A549 (cell line): ENCODE results near the gene ZFX. TPM values are rescaled to one million over a fixed set of nuclear protein-coding genes. Genes with fewer than 3 reads are reported as not detected.

Experiments
- ATAC-seq, 2 experiments: fragments of 200-7000 bp in 1 of 2; fragments of >200 bp in 1 of 2; cut with Nextera tagmentation in 1 of 2; cut with Tn5 transposase in 1 of 2; 3 replicates each; pipeline versions ENCODE4 v1.8.0 to v1.9.1; 2018 to 2020; ENCODE audit warnings: mild to moderate bottlenecking in 1 of 2, moderate library complexity in 1 of 2
- CTCF ChIA-PET: fragments of 300-600 bp; sonication (Branson Sonifier 250); formaldehyde crosslinking; extraction: SDS; loops from one replicate; lab custom pipeline; 2021; ENCODE audit warnings: antibody characterized with exemption, inconsistent platforms; lab: Yijun Ruan, JAX
- POLR2A ChIA-PET: fragments of 350-600 bp; formaldehyde crosslinking; extraction: SDS; loops from one replicate; lab custom pipeline; 2021; ENCODE audit warnings: antibody characterized with exemption, inconsistent platforms; lab: Yijun Ruan, JAX
- DNase-seq, 2 experiments: peaks; one replicate each; pipeline versions ENCODE4 v3.0.0 to v3.0.0-alpha.2; 2011 to 2016; ENCODE audit warnings: low read depth in 1 of 2, low spot score in 1 of 2
- FAIRE-seq: peaks from 2 replicates; lab custom pipeline; 2011; peaks lifted over from hg19 to GRCh38; lab: Jason Lieb, UNC
- H3K27ac ChIP-seq, 2 experiments: fragments of >200 bp; sonication (Bioruptor Twin); formaldehyde crosslinking; 3 replicates each; pipeline ENCODE4 v1.5.1; 2016 to 2017
- H3K4me1 ChIP-seq: fragments of >200 bp; sonication (Bioruptor Twin); formaldehyde crosslinking; 3 replicates; pipeline ENCODE4 v1.6.1; 2016
- H3K4me2 ChIP-seq: fragments of >200 bp; sonication (Bioruptor Twin); formaldehyde crosslinking; 3 replicates; pipeline ENCODE4 v1.6.1; 2016
- H3K4me3 ChIP-seq: fragments of >200 bp; sonication (Bioruptor Twin); formaldehyde crosslinking; 3 replicates; pipeline ENCODE4 v1.5.1; 2016
- H3K9me3 ChIP-seq: fragments of >200 bp; sonication (Bioruptor Twin); formaldehyde crosslinking; 3 replicates; pipeline ENCODE4 v1.6.1; 2016
- BHLHE40 ChIP-seq: IDR thresholded peaks from 2 replicates; pipeline ENCODE4 v1.6.1; 2012; ENCODE audit warnings: low read depth, low read length, inconsistent platforms
- CEBPB ChIP-seq, 2 experiments: fragments of >200 bp in 1 of 2; sonication (Bioruptor Twin) in 1 of 2; formaldehyde crosslinking in 1 of 2; IDR thresholded peaks; 2 replicates each; pipeline ENCODE4 v1.6.1; 2012 to 2016
- CHD2 ChIP-seq: fragments of 150-350 bp; IDR thresholded peaks from 2 replicates; pipeline ENCODE4 v1.6.1; 2014; ENCODE audit warnings: low read length; ENCODE audit not compliant: partially characterized antibody
- CTCF ChIP-seq: fragments of >200 bp; sonication (Bioruptor Twin); formaldehyde crosslinking; IDR thresholded peaks from 3 replicates; pipeline ENCODE4 v1.5.1; 2016
- E2F6 ChIP-seq: IDR thresholded peaks from 2 replicates; pipeline ENCODE4 v1.6.1; 2012; ENCODE audit warnings: low read depth, borderline replicate concordance
- EHF ChIP-seq: fragments of 250-450 bp; sonication (Bioruptor Pico); IDR thresholded peaks from 2 replicates; pipeline ENCODE4 v1.5.0; 2020; ENCODE audit warnings: mild to moderate bottlenecking
- EP300 ChIP-seq, 2 experiments: fragments of >200 bp; sonication (Bioruptor Twin); formaldehyde crosslinking; IDR thresholded peaks; 2 replicates in 1 of 2; 3 replicates in 1 of 2; pipeline ENCODE4 v1.6.1; 2016 to 2017
- ESRRA ChIP-seq: fragments of 150-350 bp; IDR thresholded peaks from 2 replicates; pipeline ENCODE4 v1.6.1; 2014; ENCODE audit warnings: mild to moderate bottlenecking, low read length, borderline replicate concordance
- FOSB ChIP-seq: fragments of 250-450 bp; sonication (Bioruptor Pico); IDR thresholded peaks from 2 replicates; pipeline ENCODE4 v1.5.0; 2020; ENCODE audit warnings: mild to moderate bottlenecking, moderate library complexity
- FOSL2 ChIP-seq, 2 experiments: fragments of 450-650 bp in 1 of 2; fragments of >200 bp in 1 of 2; sonication (Bioruptor Twin) in 1 of 2; formaldehyde crosslinking; IDR thresholded peaks; 2 replicates each; pipeline versions ENCODE4 v1.5.0 to v1.6.1; 2016 to 2020; ENCODE audit warnings: mild to moderate bottlenecking in 1 of 2, moderate library complexity in 1 of 2
- FOXS1 ChIP-seq: fragments of 250-450 bp; sonication (Bioruptor Pico); IDR thresholded peaks from 2 replicates; pipeline ENCODE4 v1.5.0; 2020; ENCODE audit warnings: mild to moderate bottlenecking, moderate library complexity
- GATA3 ChIP-seq: IDR thresholded peaks from 2 replicates; pipeline ENCODE4 v1.6.1; 2012; ENCODE audit warnings: borderline replicate concordance
- HDAC2 ChIP-seq: fragments of 200-600 bp; sonication (generic); IDR thresholded peaks from 2 replicates; pipeline ENCODE4 v1.6.1; 2016
- HEYL ChIP-seq: fragments of 250-450 bp; sonication (Bioruptor Pico); IDR thresholded peaks from 2 replicates; pipeline ENCODE4 v1.8.0; 2021; ENCODE audit warnings: mild to moderate bottlenecking, moderate library complexity
- HOXB13 ChIP-seq: fragments of 250-450 bp; sonication (Bioruptor Pico); IDR thresholded peaks from 2 replicates; pipeline ENCODE4 v1.5.0; 2020; ENCODE audit warnings: low read depth, mild to moderate bottlenecking, moderate library complexity
- JUN ChIP-seq, 2 experiments: fragments of >200 bp; sonication (Bioruptor Twin); formaldehyde crosslinking; IDR thresholded peaks; 2 replicates in 1 of 2; 3 replicates in 1 of 2; pipeline ENCODE4 v1.6.1; 2016 to 2017
- JUNB ChIP-seq: fragments of >200 bp; sonication (Bioruptor Twin); formaldehyde crosslinking; IDR thresholded peaks from 2 replicates; pipeline ENCODE4 v1.6.1; 2016
- KDM1A ChIP-seq: fragments of 200-600 bp; sonication (generic); IDR thresholded peaks from 2 replicates; pipeline ENCODE4 v1.6.1; 2016; ENCODE audit warnings: low read depth, mild to moderate bottlenecking
- MAFK ChIP-seq: fragments of 450-650 bp; IDR thresholded peaks from 2 replicates; pipeline ENCODE4 v1.6.1; 2014; ENCODE audit not compliant: partially characterized antibody
- MAX ChIP-seq: IDR thresholded peaks from 2 replicates; pipeline ENCODE4 v1.6.1; 2012
- NFE2L2 ChIP-seq: fragments of 150-350 bp; conservative IDR thresholded peaks from 2 replicates; pipeline ENCODE4 v1.6.1; 2014; ENCODE audit warnings: low read length
- PBX3 ChIP-seq: IDR thresholded peaks from 2 replicates; pipeline ENCODE4 v1.6.1; 2012
- POLR2A ChIP-seq: IDR thresholded peaks from 2 replicates; pipeline ENCODE4 v1.6.1; 2012; ENCODE audit warnings: mild to moderate bottlenecking, low read length
- RAD21 ChIP-seq, 2 experiments: fragments of >200 bp in 1 of 2; sonication (Bioruptor Twin) in 1 of 2; formaldehyde crosslinking in 1 of 2; IDR thresholded peaks in 1 of 2; conservative IDR thresholded peaks in 1 of 2; 2 replicates in 1 of 2; 3 replicates in 1 of 2; pipeline ENCODE4 v1.6.1; 2012 to 2018; ENCODE audit warnings: inconsistent platforms in 1 of 2
- RARB ChIP-seq: fragments of 250-450 bp; sonication (Bioruptor Pico); IDR thresholded peaks from 2 replicates; pipeline ENCODE4 v1.8.0; 2021; ENCODE audit warnings: mild to moderate bottlenecking, moderate library complexity
- SREBF2 ChIP-seq: fragments of 450-650 bp; IDR thresholded peaks from 2 replicates; pipeline ENCODE4 v1.6.1; 2014; ENCODE audit warnings: mild to moderate bottlenecking, moderate library complexity
- TP53 ChIP-seq: fragments of 250-450 bp; sonication (Bioruptor Pico); IDR thresholded peaks from 2 replicates; pipeline ENCODE4 v1.5.0; 2021; ENCODE audit warnings: mild to moderate bottlenecking, moderate library complexity
- USF2 ChIP-seq: fragments of 450-650 bp; IDR thresholded peaks from 2 replicates; pipeline ENCODE4 v1.6.1; 2014; ENCODE audit warnings: antibody characterized with exemption
- ZC3H11A ChIP-seq: fragments of 450-650 bp; IDR thresholded peaks from 2 replicates; pipeline ENCODE4 v1.6.1; 2014; ENCODE audit warnings: antibody characterized with exemption, mild to moderate bottlenecking
- ZNF302 ChIP-seq: fragments of 250-450 bp; sonication (Bioruptor Pico); IDR thresholded peaks from 2 replicates; pipeline ENCODE4 v1.9.0; 2021; ENCODE audit warnings: inconsistent platforms, mild to moderate bottlenecking, moderate library complexity
- WGBS: methylation state at CpG from one replicate; pipeline ENCODE4 v1.1.6; 2017; ENCODE audit errors: missing lambda C conversion rate; 5-methylcytosine and 5-hydroxymethylcytosine counted together
- polyA plus RNA-seq, 4 experiments: library from polyadenylated mRNA; depleted of rRNA in 3 of 4; stranded (reverse); fragments of >200 nt; fragmentation: RNase III in 1 of 4; extraction: RNeasy Plus Mini Kit Qiagen cat#74134 plus additional on column Dnase treatment in 1 of 4; gene quantifications; 2 replicates in 3 of 4; 3 replicates in 1 of 4; pipeline ENCODE4 v1.2.3, GENCODE V29; 2011 to 2017

ZFX gene
- polyA plus RNA-seq, 2 of the 4 experiments (the other 2 are of a cell fraction), result 18.1 to 30.1 TPM

- Histone ChIP-seq H3K4me1 (peaks cover 39% of the 10 kb centered on the region), H3K4me3 (no peak overlapping the region), H3K9me3 (no peaks in the 10 kb centered on the region), H3K4me2 (no peak overlapping the region; the same call in 2 of the 3 replicates), H3K27ac (peak overlapping the region; percentile 98 to 100)
- TF ChIP-seq TP53, result no peak
- no peak for TF ChIP-seq FOSL2 (IDR thresholded peaks at IDR 0.05)
- TF ChIP-seq FOSL2 (CRISPR knock-in tag; IDR thresholded peaks at IDR 0.05), result no peak
- no peak for TF ChIP-seq KDM1A
- no peak for TF ChIP-seq RAD21 (conservative IDR thresholded peaks at IDR 0.05 in 1 of 2, IDR thresholded peaks at IDR 0.05 in 1 of 2)
- TF ChIP-seq HOXB13 (CRISPR knock-in tag), result no peak
- no peak for TF ChIP-seq RARB (CRISPR knock-in tag)
- no peak for TF ChIP-seq FOSB (CRISPR knock-in tag)
- TF ChIP-seq FOXS1 (CRISPR knock-in tag), result no peak
- TF ChIP-seq CHD2, result no peak
- POLR2A ChIA-PET, result no interaction called here
- DNase-seq (no peak), ATAC-seq (no peak), FAIRE-seq (no peak)
- 82% methylated on average over 4 of the region's 6 CpGs for whole genome bisulfite sequencing
- CTCF ChIA-PET, result interaction anchor here (0.6 to 1.2 kb wide), 2 partner anchors 13 to 17 kb away, joined by 3 to 4 read pairs; no protein-coding TSS in a partner anchor
Measured at GRCh38 chrX:24144528-24144927, 5.0 kb upstream of the ZFX start.

GRCh38 chrX:24145303-24146186, 4.0 kb upstream of the ZFX start:
- CTCF ChIA-PET, result interaction anchor here (0.6 to 1.0 kb wide), 2 partner anchors 64 to 213 kb away, joined by 3 read pairs; no protein-coding TSS in a partner anchor
- DNase-seq (peak; percentile 64 to 76), FAIRE-seq (peak; percentile 94), ATAC-seq (peak in 1 of 2 experiments; percentile 70; a peak in 3 of 6 replicates)
- POLR2A ChIA-PET, result interaction anchor here (0.7 to 1.1 kb wide), 3 partner anchors 61 to 122 kb away, joined by 4 read pairs; no protein-coding TSS in a partner anchor
- TF ChIP-seq USF2 (no peak), E2F6 (no peak), HEYL (CRISPR knock-in tag) (no peak), NFE2L2 (peak; percentile 90), CTCF (no peak), SREBF2 (no peak), GATA3 (peak; percentile 87; the same call in 1 of the 2 replicates), JUN (IDR thresholded peaks at IDR 0.05) (peak in 1 of 2 experiments; percentile 46; a peak in 1 of 5 replicates), KDM1A (no peak), POLR2A (no peak), HDAC2 (no peak), CEBPB (IDR thresholded peaks at IDR 0.05) (peak; percentile 40 to 75; a peak in 3 of 4 replicates), PBX3 (0 out of 2 replicates have a peak, but pooled peaks have one; percentile 45), ZNF302 (CRISPR knock-in tag) (no peak), FOSL2 (IDR thresholded peaks at IDR 0.05) (peak; percentile 39; the same call in 1 of the 2 replicates), FOSL2 (CRISPR knock-in tag; IDR thresholded peaks at IDR 0.05) (peak; percentile 91), MAX (no peak; the same call in 1 of the 2 replicates), ZC3H11A (no peak), FOXS1 (CRISPR knock-in tag) (peak; percentile 77), JUNB (peak; percentile 59; the same call in 1 of the 2 replicates), EHF (CRISPR knock-in tag) (no peak), EP300 (IDR thresholded peaks at IDR 0.05) (peak; percentile 20 to 65; a peak in 1 of 5 replicates), ESRRA (no peak), CHD2 (no peak), MAFK (peak; percentile 92), BHLHE40 (no peak)
- peak overlapping the region; percentile 98 to 100 for H3K27ac ChIP-seq
- H3K9me3 ChIP-seq, result no peaks in the 10 kb centered on the region
- H3K4me2 ChIP-seq, result peak overlapping the region; percentile 93
- 12% methylated on average over 4 of the region's 4 CpGs for WGBS
- peak overlapping the region; percentile 18; the same call in 2 of the 3 replicates for H3K4me3 ChIP-seq
- H3K4me1 ChIP-seq, result peaks cover 39% of the 10 kb centered on the region
